Activated CD8-positive, alpha-beta memory T cell treated with anti-CD3 and anti-CD28 coated beads, Interleukin-2, amount 10 ng/mL, durations not matched to agents 7 days and 5 days (primary cell): ENCODE data around the gene TEAD1. TPM values are rescaled to one million over a fixed set of nuclear protein-coding genes. Genes with fewer than 3 reads are reported as not detected.

Experiments
- ATAC-seq: fragments of 150-1000 bp; cut with Tn5 transposase; one replicate; pipeline ENCODE4 v1.10.0; 2021; ENCODE audit warnings: moderate library complexity
- CTCF ChIA-PET: fragments of 350-600 bp; sonication (Branson Sonifier 250); formaldehyde crosslinking; loops from one replicate; lab custom pipeline; 2021; ENCODE audit warnings: antibody characterized with exemption; lab: Charles Lee
- DNase-seq: peaks from one replicate; pipeline ENCODE4 v3.0.0-alpha.2; 2020
- H3K27ac Mint-ChIP-seq: one replicate; pipeline ENCODE4 v1.8.0; 2021; ENCODE audit warnings: mild to moderate bottlenecking, mixed read lengths
- H3K27me3 Mint-ChIP-seq: one replicate; pipeline ENCODE4 v1.8.0; 2021; ENCODE audit warnings: mixed read lengths
- H3K36me3 Mint-ChIP-seq: one replicate; pipeline ENCODE4 v1.8.0; 2021; ENCODE audit warnings: mild to moderate bottlenecking, mixed read lengths
- H3K4me1 Mint-ChIP-seq: one replicate; pipeline ENCODE4 v1.8.0; 2021; ENCODE audit warnings: mixed read lengths
- H3K4me3 Mint-ChIP-seq: one replicate; pipeline ENCODE4 v1.8.0; 2021; ENCODE audit warnings: mild to moderate bottlenecking, moderate library complexity, mixed read lengths
- H3K9me3 Mint-ChIP-seq: one replicate; pipeline ENCODE4 v1.8.0; 2022; ENCODE audit warnings: low read depth, mixed read lengths
- total RNA-seq, 2 experiments: library from RNA; stranded (reverse); gene quantifications; one replicate each; pipeline ENCODE4 v1.2.3, GENCODE V29; 2021

TEAD1 gene
- total RNA-seq, 2 experiments from 2014 or later: 0.18 to 0.26 TPM

GRCh38 chr11:12642806-12643428 lies 31.3 kb upstream of the TEAD1 start:
- DNase-seq (no peak), ATAC-seq (no peak)
- Mint-ChIP-seq H3K9me3 (peaks cover 7% of the 10 kb centered on the region), H3K4me1 (no peaks in the 10 kb centered on the region), H3K36me3 (peaks cover 2% of the 10 kb centered on the region), H3K4me3 (no peak overlapping the region), H3K27me3 (peaks cover 5% of the 10 kb centered on the region), H3K27ac (no peak overlapping the region)
- CTCF ChIA-PET: no interaction called here

- no peak for DNase-seq
- H3K4me1 Mint-ChIP-seq: no peaks in the 10 kb centered on the region
- H3K27me3 Mint-ChIP-seq: peaks cover 2% of the 10 kb centered on the region
- no peak overlapping the region for H3K27ac Mint-ChIP-seq
- CTCF ChIA-PET: no interaction called here
- H3K9me3 Mint-ChIP-seq: no peaks in the 10 kb centered on the region
- no peak overlapping the region for H3K4me3 Mint-ChIP-seq
- ATAC-seq: no peak
- no peaks in the 10 kb centered on the region for H3K36me3 Mint-ChIP-seq
Observed at GRCh38 chr11:12646478-12646877, 27.7 kb upstream of the TEAD1 start.

GRCh38 chr11:12653729-12654128 lies 20.5 kb upstream of the TEAD1 start:
- peaks cover 3% of the 10 kb centered on the region for H3K9me3 Mint-ChIP-seq
- no peak overlapping the region for H3K4me3 Mint-ChIP-seq
- no peak for ATAC-seq
- no peak overlapping the region for H3K27ac Mint-ChIP-seq
- DNase-seq: no peak
- CTCF ChIA-PET: no interaction called here
- H3K27me3 Mint-ChIP-seq: peaks cover 4% of the 10 kb centered on the region
- no peaks in the 10 kb centered on the region for H3K36me3 Mint-ChIP-seq
- H3K4me1 Mint-ChIP-seq: no peaks in the 10 kb centered on the region

- Mint-ChIP-seq H3K36me3 (no peaks in the 10 kb centered on the region), H3K4me3 (no peak overlapping the region), H3K27ac (no peak overlapping the region), H3K27me3 (peaks cover 9% of the 10 kb centered on the region), H3K9me3 (peaks cover 3% of the 10 kb centered on the region), H3K4me1 (no peaks in the 10 kb centered on the region)
- DNase-seq (no peak), ATAC-seq (no peak)
- CTCF ChIA-PET: no interaction called here
Observed at GRCh38 chr11:12655842-12656241, 18.4 kb upstream of the TEAD1 start.

DNA sequence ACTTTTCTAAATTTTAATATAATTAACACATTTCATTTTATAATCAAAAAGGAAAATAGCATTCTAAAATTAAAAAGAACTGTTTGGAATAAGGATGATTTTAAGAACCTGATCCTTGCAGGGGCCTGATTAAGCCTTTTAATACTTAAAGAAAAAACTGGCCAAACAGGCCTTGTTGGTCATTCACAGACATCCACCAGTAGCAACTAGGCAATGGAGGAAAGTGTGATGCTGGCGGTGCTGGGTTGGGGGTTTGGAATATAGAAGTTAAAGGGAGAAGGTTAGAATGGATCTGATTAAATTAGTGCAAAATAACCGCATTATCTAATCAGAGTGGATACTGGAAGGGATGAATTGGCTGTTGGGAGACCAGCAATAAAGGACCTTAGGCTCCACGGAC lies 16.9 kb upstream of the TEAD1 start:
- H3K4me3 Mint-ChIP-seq: no peak overlapping the region
- H3K9me3 Mint-ChIP-seq: peaks cover 3% of the 10 kb centered on the region
- no peaks in the 10 kb centered on the region for H3K4me1 Mint-ChIP-seq
- DNase-seq: no peak
- no peak overlapping the region for H3K27ac Mint-ChIP-seq
- H3K27me3 Mint-ChIP-seq: peaks cover 9% of the 10 kb centered on the region
- H3K36me3 Mint-ChIP-seq: no peaks in the 10 kb centered on the region
- CTCF ChIA-PET: no interaction called here
- no peak for ATAC-seq

GRCh38 chr11:12657981-12658380 lies 16.2 kb upstream of the TEAD1 start:
- ATAC-seq: no peak
- no peaks in the 10 kb centered on the region for H3K36me3 Mint-ChIP-seq
- peaks cover 3% of the 10 kb centered on the region for H3K9me3 Mint-ChIP-seq
- no peak overlapping the region for H3K27ac Mint-ChIP-seq
- CTCF ChIA-PET: no interaction called here
- no peak overlapping the region for H3K4me3 Mint-ChIP-seq
- DNase-seq: no peak
- H3K27me3 Mint-ChIP-seq: peaks cover 8% of the 10 kb centered on the region
- H3K4me1 Mint-ChIP-seq: no peaks in the 10 kb centered on the region

DNA sequence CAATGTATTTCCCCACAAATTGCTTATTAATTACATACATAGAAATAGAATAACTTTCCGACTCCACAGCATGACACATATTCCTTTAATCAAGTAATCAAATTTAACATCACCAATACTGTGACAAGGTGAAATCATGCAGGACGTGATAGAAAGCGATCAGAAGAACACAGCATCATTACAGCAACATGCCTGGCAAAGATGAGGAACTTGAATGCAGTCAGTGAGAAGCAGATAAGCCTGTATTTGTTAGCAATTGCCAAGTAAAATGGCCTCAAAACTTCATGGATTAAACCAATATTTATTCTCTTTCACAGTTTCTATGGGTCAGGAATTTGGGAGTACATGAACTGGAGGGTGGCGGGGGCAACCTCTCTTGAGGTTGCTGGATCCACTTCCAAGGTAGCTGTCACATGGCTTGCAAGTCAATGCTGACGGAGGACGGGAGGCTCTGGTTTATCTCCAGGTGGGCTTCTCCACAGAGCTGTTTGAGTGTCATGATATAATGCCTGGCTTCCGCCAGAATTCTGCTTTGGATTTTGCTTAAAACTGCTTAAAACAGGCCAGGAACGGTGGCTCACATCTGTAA lies 12.0 kb upstream of the TEAD1 start:
- Mint-ChIP-seq H3K4me1 (no peaks in the 10 kb centered on the region), H3K27me3 (peaks cover 22% of the 10 kb centered on the region), H3K36me3 (no peaks in the 10 kb centered on the region), H3K27ac (no peak overlapping the region), H3K4me3 (no peak overlapping the region), H3K9me3 (no peaks in the 10 kb centered on the region)
- CTCF ChIA-PET: no interaction called here
- DNase-seq: no peak
- no peak for ATAC-seq

DNA sequence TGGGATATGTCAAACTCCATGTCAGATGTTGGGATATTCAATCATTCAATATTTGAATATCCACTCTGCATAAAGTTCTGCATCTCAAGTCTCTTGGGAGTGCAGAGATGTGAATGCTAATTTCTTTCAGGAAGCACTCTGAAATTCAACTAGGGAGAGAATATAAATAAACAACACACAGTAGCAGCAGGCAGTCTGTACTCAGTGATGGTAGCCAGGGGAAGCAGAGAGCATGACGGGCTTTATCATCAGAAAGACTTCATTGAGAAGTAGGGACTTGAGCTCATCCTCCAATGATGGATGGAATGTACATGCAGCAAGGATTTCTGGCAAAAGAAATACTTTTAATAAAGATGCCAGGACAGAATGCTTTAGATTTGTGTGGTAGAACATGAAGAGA lies 9.8 kb upstream of the TEAD1 start:
- Mint-ChIP-seq H3K4me1 (no peaks in the 10 kb centered on the region), H3K27ac (no peak overlapping the region), H3K4me3 (no peak overlapping the region), H3K27me3 (peaks cover 36% of the 10 kb centered on the region), H3K9me3 (no peaks in the 10 kb centered on the region), H3K36me3 (no peaks in the 10 kb centered on the region)
- DNase-seq (no peak), ATAC-seq (no peak)
- CTCF ChIA-PET: no interaction called here

GRCh38 chr11:12666915-12667314 lies 7.3 kb upstream of the TEAD1 start:
- Mint-ChIP-seq H3K27me3 (peaks cover 36% of the 10 kb centered on the region), H3K4me3 (no peak overlapping the region), H3K36me3 (no peaks in the 10 kb centered on the region), H3K27ac (no peak overlapping the region), H3K4me1 (no peaks in the 10 kb centered on the region), H3K9me3 (no peaks in the 10 kb centered on the region)
- ATAC-seq (no peak), DNase-seq (no peak)
- CTCF ChIA-PET: no interaction called here

- CTCF ChIA-PET: no interaction called here
- no peak for DNase-seq
- H3K36me3 Mint-ChIP-seq: no peaks in the 10 kb centered on the region
- peaks cover 43% of the 10 kb centered on the region for H3K27me3 Mint-ChIP-seq
- no peaks in the 10 kb centered on the region for H3K9me3 Mint-ChIP-seq
- peaks cover 2% of the 10 kb centered on the region for H3K4me1 Mint-ChIP-seq
- no peak overlapping the region for H3K4me3 Mint-ChIP-seq
- H3K27ac Mint-ChIP-seq: no peak overlapping the region
- no peak for ATAC-seq
Observed at GRCh38 chr11:12667646-12668045, 6.6 kb upstream of the TEAD1 start.

DNA sequence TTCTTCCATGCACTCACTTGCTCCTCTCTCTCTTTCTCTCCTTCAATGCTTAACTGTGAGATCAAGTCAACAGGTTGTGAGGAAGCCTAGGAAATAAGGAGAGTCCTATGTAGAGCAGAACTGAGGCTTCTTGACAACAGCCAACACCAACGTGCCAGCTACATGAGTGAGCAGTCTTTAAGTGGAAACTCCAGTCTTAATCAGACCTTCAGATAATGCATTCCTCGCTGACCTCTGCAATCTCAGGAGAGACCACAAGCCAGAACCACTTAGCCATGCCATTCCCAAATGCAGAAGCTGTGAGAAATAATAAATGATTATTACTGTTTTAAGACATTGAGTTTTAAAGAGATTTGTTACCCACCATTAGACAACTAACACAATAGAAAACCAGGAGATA lies 6.1 kb upstream of the TEAD1 start:
- Mint-ChIP-seq H3K9me3 (no peaks in the 10 kb centered on the region), H3K27ac (no peak overlapping the region), H3K27me3 (peaks cover 47% of the 10 kb centered on the region), H3K4me1 (peaks cover 2% of the 10 kb centered on the region), H3K4me3 (no peak overlapping the region), H3K36me3 (no peaks in the 10 kb centered on the region)
- ATAC-seq (no peak), DNase-seq (no peak)
- CTCF ChIA-PET: no interaction called here

DNA sequence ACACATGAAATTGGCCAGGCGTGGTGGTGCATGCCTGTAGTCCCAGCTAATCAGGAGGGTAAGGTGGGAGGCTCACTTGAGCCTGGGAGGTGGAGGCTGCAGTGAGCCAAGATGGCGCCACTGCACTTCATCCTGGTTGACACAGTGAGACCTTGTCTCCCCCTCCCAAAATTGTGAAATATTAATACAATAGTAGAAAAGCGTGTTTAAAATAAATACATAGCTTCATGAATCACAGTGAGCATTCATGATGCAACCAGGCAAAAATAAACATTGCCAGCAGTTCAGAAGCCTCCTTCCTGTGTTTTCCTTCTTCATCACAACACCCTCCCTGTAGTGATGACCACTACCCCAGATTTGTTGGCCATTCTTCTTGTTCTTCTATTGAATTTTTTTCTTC lies 4.3 kb upstream of the TEAD1 start:
- ATAC-seq (no peak), DNase-seq (no peak)
- no peak overlapping the region for H3K4me3 Mint-ChIP-seq
- H3K4me1 Mint-ChIP-seq: peaks cover 2% of the 10 kb centered on the region
- CTCF ChIA-PET: no interaction called here
- peaks cover 46% of the 10 kb centered on the region for H3K27me3 Mint-ChIP-seq
- no peak overlapping the region for H3K27ac Mint-ChIP-seq
- no peaks in the 10 kb centered on the region for H3K36me3 Mint-ChIP-seq
- H3K9me3 Mint-ChIP-seq: no peaks in the 10 kb centered on the region

- Mint-ChIP-seq H3K4me3 (no peak overlapping the region), H3K36me3 (no peaks in the 10 kb centered on the region), H3K27me3 (peaks cover 53% of the 10 kb centered on the region), H3K27ac (no peak overlapping the region), H3K4me1 (peaks cover 4% of the 10 kb centered on the region), H3K9me3 (no peaks in the 10 kb centered on the region)
- no peak for DNase-seq
- no peak for ATAC-seq
- CTCF ChIA-PET: no interaction called here
Observed at GRCh38 chr11:12671370-12671769, 2.9 kb upstream of the TEAD1 start.

- Mint-ChIP-seq H3K9me3 (no peaks in the 10 kb centered on the region), H3K27me3 (peaks cover 64% of the 10 kb centered on the region), H3K36me3 (no peaks in the 10 kb centered on the region), H3K4me3 (peak overlapping the region; percentile 70), H3K4me1 (peaks cover 4% of the 10 kb centered on the region), H3K27ac (peak overlapping the region; percentile 7)
- CTCF ChIA-PET: no interaction called here
- ATAC-seq: peak; percentile 31
- no peak for DNase-seq
Observed at GRCh38 chr11:12673601-12673923, 659 bp upstream of the TEAD1 start.

DNA sequence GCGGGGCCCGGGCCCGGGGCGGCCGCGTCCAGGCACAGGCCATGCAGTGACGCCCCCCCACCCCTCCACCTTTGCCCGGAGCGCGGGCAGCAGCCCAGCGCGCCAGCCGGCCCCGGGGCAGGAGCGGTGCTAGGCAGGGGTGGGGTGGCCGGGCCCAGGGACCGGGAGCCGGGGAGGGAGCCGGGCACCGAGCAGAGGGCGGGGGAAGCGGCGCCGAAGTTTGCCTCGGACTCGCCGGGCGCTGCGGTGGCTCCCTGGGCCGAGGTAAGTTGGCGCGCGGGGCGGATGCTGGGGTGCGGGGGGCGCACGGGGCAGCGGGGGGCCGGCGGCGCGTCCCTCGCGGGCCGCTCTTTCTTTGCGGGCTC lies 332 bp downstream of the TEAD1 start:
- CTCF ChIA-PET: no interaction called here
- peak; percentile 48 for ATAC-seq
- Mint-ChIP-seq H3K9me3 (no peaks in the 10 kb centered on the region), H3K27me3 (peaks cover 64% of the 10 kb centered on the region), H3K4me1 (peaks cover 4% of the 10 kb centered on the region), H3K36me3 (no peaks in the 10 kb centered on the region), H3K4me3 (no peak overlapping the region), H3K27ac (no peak overlapping the region)
- DNase-seq: no peak
